HK-2 (cell line): ENCODE data around the gene SMOC2.

Experiments
- DNase-seq: peaks from one replicate; pipeline ENCODE4 v3.0.0-alpha.2; 2018; ENCODE audit not compliant: unreplicated experiment

Gene SMOC2

GRCh38 chr6:168440520-168441433 lies at the start of gene SMOC2:
Gene SMOC2, plus strand, starts transcription at chr6:168441184. Its CDS starts 187 bp downstream, at chr6:168441371.
- no peak for DNase-seq

GRCh38 chr6:168393126-168393870 lies 47.7 kb upstream of the SMOC2 start:
- DNase-seq = no peak

- DNase-seq = no peak
Measured at GRCh38 chr6:168394606-168395005, 46.4 kb upstream of the SMOC2 start.

GRCh38 chr6:168395983-168396382 lies 45.0 kb upstream of the SMOC2 start:
- no peak for DNase-seq

- no peak for DNase-seq
Measured at GRCh38 chr6:168396561-168396960, 44.4 kb upstream of the SMOC2 start.

- DNase-seq = no peak
Measured at GRCh38 chr6:168397012-168397411, 44.0 kb upstream of the SMOC2 start.

GRCh38 chr6:168400037-168400436 lies 40.9 kb upstream of the SMOC2 start:
- DNase-seq = no peak

- DNase-seq = no peak
Measured at GRCh38 chr6:168403370-168404005, 37.5 kb upstream of the SMOC2 start.

GRCh38 chr6:168404560-168404959 lies 36.4 kb upstream of the SMOC2 start:
- DNase-seq = no peak

- no peak for DNase-seq
Measured at GRCh38 chr6:168407842-168408241, 33.1 kb upstream of the SMOC2 start.

- no peak for DNase-seq
Measured at GRCh38 chr6:168408504-168409136, 32.4 kb upstream of the SMOC2 start.

- DNase-seq = no peak
Measured at GRCh38 chr6:168410035-168410434, 30.9 kb upstream of the SMOC2 start.

GRCh38 chr6:168410554-168411011 lies 30.4 kb upstream of the SMOC2 start:
- no peak for DNase-seq

GRCh38 chr6:168411130-168411529 lies 29.9 kb upstream of the SMOC2 start:
- DNase-seq = no peak

GRCh38 chr6:168411793-168412192 lies 29.2 kb upstream of the SMOC2 start:
- no peak for DNase-seq

GRCh38 chr6:168412456-168412855 lies 28.5 kb upstream of the SMOC2 start:
- DNase-seq = no peak

- DNase-seq = no peak
Measured at GRCh38 chr6:168413018-168413720, 27.8 kb upstream of the SMOC2 start.

- DNase-seq = no peak
Measured at GRCh38 chr6:168413856-168414255, 27.1 kb upstream of the SMOC2 start.

GRCh38 chr6:168414336-168415097 lies 26.5 kb upstream of the SMOC2 start:
- no peak for DNase-seq
